GM18873 (cell line): ENCODE data around the gene GPR162.

ENCODE experiments used
- ATAC-seq: cut with Tn5 transposase; IDR thresholded peaks from one replicate; pipeline ENCODE4 v1.9.1; 2021; ENCODE audit warnings: mild to moderate bottlenecking, moderate library complexity, moderate number of reproducible peaks; ENCODE audit not compliant: unreplicated experiment, low FRiP score

The GPR162 gene

DNA sequence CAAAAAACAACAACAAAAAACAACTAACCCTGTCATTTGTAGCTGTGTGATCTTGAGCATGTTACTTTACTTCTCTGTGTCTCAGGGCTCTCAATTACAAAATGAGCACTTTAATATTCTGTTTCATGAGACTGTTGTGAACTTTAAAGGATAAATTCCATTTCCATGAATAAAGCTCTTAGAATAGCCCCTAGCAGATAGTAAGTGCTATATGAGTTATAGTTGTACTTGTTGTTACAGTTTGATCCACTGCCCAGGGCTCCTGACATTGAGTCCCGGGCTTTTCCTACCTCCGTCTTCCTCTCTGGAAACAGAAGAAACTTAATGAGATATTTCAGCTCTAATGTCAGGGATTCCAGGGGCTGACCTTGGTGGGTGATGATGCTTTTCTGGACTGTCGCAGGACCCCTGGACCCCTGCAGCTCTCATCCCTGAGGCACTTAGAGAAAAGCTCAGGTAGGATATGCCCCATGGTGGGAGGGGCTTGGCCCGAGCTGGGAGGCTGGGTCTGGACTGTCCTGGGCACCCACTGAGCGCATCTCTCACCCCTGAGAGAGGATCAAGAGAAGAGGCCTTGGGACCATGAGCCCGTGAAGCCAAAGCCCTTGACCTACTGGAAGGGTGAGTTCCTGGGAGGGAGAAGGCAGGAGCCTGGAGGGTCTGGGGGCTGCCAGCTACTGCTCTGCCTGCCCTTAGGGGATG, 11.7 kb downstream of the GPR162 start:
- no peak for ATAC-seq

DNA sequence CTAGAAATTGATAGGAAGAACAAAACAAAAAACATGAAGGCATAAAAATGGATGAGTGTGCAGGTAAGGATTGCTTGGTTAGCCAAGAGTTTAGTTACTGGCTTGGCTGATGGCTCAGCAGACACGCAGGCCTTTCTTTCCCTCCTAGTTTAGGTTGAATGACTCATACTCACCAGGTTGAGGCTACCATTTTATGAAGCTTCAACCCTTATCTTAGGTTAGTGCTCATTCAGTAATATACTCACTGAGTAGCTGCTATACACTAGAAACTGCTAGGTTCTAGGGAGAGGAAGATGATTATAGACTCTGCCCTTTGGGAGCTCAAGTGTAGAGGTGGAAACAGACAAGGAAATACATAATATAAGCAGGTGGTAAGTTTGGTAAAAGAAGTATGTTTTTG, 12.6 kb downstream of the GPR162 start:
- ATAC-seq, result no peak

DNA sequence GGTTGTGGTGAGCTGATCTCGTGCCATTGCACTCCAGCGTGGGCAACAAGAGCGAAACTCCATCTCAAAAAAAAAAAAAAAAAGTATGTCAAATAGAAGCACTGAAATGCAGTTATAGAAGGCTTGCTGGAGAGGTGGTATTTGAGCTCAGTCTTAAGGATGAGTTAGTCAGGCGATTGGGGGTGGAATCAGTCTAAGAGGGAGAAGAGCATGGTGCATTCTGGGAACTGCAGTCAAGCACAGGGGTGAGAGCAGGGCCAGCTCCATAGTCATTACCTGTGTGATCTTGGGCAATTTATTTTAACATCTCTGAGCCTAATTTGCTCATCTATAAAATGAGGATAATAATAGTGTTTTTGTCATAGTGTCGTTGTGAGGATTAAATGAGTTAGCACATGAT, 13.3 kb downstream of the GPR162 start:
- ATAC-seq, result no peak

DNA sequence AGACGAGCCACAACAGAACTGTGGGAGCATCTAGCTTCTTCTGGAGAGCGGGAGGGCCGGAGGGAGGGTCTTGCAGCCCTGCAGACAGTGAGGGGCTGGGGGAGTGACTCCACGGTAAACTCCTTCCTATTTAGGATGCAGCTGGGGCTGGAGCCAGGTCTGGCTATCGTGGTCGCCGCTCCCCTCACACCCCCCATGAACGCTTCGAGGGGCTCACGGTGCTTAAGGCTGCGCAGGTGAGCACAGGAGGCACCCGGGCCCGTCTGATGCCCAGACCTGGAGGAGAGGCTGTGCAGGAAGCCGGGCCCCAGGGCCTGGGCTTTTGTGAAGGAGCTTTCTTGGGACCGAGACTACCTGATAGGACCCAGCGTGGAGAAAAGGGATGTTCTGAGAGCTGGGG, 15.2 kb downstream of the GPR162 start:
- no peak for ATAC-seq

DNA sequence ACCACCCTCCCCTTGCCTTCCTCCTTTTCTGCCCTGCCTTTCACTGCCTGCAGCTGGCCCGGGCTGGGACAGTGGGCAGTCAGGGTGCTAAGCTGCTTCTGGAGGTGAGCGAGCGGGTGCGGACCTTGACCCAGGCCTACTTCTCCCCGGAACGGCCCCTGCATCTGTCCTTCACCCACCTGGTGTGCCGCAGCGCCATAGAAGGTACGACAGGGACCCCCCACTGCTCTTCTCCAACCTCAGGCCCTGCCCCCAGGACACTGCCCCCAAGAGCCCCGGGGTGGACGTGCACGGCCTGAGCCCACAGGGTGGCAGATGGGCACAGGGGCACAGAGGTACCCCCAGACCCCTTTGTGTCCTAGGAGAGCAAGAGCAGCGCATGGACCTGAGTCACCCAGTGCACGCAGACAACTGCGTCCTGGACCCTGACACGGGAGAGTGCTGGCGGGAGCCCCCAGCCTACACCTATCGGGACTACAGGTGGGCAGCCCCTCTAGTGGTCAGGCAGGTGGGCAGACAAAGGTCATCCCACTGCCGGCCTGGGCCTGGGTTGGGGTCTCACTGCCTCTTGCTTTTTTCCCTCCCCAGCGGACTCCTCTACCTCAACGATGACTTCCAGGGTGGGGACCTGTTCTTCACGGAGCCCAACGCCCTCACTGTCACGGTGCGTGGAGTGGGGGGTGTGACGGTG, 15.9 kb downstream of the GPR162 start:
- no peak for ATAC-seq

DNA sequence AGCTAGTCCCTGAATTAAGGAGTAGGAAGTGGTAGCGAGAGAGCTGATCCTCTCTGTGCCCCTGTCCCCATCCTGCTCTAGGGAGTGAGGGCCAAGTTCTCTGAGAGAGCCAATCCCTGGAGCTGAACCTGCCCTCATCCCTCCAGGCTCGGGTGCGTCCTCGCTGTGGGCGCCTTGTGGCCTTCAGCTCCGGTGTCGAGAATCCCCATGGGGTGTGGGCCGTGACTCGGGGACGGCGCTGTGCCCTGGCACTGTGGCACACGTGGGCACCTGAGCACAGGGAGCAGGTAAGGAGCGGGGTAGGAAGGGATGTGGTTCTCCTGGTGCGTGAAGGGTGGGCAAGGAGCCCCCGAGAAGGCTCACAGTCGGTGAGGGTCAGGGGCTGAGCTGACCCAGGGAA, 17.2 kb downstream of the GPR162 start:
- no peak for ATAC-seq

DNA sequence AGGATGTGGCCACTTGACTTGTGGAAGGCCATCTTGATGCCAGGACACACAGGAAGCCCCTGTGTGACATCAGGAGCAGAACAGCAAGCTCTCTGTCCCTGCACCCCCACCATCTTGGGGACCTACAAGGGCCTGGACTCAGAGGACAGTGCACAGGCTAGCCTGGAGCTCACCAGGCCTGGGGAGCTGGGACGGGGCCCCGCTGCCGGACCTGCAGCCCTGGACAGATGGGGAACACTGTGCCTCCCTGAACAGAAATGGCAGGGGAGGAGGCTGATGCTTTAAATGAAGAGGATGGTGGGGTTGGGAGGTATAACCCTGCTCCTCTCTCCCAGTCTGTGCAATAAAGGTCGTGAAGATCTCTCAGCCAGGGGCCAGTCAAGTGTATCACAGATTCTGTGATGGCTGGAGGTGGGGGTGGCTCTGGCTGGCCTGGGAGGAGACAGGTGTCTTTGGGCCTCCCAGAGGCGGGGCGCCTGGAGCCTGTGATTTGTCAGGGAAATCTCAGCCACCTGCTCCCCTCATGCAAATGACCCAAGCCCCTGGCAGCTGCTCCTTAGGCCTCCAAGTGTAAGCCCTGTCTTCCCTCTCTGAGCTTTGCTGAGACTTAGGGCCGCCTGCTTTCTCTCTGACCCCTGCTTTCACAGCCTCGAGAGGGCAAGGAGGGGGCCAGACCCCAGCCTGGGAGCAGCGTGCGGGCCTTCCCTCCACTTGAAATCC, 18.0 kb downstream of the GPR162 start:
- peak; percentile 71 for ATAC-seq

DNA sequence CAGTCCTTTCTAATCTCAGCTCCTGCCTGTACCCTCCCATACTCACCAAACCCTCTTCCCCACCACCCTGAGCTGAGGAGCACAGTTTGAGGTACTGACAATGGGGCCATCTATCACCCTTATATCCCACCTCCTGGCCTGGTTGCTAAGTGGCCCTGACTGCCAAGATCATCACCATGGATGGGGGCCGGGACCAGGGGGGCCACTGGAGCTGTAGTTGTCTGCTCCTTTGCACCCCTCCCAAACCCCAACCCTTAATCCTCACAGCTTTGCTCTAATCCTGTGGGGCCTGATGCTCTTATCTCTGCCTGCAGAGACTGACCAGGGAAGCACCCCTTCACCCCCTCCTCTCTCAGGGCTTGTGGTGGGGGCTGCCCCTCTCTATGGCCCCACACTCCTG, 18.7 kb downstream of the GPR162 start:
- peak; percentile 7 for ATAC-seq

DNA sequence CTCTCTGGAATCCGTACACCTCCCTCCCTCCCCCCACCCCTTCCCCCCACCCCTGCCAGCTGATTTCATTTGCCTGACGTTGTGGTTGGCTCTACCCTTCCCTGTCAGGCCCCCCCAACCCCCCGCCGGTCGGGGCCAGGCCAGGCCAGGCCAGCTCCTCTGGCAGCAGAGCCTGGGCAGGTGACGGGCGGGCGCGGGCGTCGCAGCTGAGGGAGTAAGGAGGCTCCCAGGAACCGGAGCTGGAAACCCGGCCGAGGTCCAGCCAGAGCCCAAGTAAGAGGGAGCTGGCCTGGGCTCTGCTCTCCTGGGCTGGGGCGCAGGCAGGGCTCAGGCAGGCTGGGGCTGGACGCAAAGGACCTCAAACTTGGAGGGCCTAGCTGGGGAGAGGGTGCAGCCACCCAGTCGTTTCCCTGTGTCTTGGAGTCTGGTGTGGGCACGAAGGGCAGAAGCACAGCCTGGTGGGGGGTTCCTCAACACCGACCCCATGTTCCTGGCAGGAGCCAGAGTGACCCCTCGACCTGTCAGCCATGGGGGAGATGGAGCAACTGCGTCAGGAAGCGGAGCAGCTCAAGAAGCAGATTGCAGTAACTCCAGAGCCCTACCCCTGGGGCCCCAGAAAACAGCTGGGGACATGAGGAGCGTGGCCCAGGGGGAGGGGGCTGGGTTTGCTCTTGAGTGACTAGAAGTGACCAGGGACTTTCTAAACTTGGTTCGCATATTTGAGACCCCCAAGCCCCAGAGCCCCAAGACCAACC, 19.3 kb downstream of the GPR162 start, which contains the start of gene GNB3:
TSS of gene GNB3 (plus strand) at position 165 of the 755 bp plus-strand sequence. CDS start at position 528, 363 bp downstream.
- ATAC-seq, result no peak

DNA sequence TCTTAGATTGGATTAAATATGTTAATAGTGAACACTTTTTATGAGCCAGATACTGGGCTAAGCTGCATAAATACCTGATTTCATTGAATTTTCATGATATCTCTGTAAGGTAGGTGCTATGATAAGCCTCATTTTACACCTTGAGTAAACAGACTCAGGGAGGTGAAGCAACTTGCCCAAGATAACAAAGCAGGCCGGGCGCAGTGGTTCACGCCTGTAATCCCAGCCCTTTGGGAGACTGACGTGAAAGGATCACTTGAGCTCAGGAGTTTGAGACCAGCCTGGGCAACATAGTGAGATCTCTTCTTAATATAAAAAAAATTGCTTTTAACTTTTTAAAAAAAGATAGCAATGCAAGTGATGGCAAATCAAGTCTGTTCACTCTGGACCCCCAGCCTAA, 20.5 kb downstream of the GPR162 start:
- no peak for ATAC-seq

DNA sequence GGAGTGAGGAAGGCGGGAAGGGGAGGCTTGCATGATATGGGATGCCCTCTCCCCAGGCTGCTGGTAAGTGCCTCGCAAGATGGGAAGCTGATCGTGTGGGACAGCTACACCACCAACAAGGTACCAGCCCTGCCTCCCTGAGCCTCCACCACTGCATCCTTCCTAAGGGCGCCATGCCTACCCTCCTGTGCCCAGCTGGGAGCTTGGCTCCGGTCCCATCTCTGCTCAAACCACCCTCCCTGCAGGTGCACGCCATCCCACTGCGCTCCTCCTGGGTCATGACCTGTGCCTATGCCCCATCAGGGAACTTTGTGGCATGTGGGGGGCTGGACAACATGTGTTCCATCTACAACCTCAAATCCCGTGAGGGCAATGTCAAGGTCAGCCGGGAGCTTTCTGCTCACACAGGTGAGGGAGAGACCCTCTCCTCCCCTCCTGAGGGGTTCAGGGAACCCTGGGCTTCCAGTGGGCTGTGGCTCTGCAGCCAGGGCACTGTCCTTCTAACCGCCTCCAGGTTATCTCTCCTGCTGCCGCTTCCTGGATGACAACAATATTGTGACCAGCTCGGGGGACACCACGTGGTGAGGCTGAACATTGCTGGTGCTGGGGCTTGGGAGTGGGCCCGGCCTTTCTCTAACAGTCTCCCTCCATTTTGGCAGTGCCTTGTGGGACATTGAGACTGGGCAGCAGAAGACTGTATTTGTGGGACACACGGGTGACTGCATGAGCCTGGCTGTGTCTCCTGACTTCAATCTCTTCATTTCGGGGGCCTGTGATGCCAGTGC, 21.7 kb downstream of the GPR162 start:
- no peak for ATAC-seq

DNA sequence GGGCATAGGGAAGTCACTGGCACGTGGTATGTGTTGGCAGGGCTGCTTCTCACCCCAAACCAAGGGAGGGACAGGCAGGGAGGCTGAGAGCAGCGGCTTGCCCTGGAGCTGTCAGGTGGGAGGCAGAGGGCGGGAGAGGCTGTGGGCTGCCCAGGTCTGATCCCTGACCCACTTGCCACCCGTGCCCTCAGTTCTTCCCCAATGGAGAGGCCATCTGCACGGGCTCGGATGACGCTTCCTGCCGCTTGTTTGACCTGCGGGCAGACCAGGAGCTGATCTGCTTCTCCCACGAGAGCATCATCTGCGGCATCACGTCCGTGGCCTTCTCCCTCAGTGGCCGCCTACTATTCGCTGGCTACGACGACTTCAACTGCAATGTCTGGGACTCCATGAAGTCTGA, 23.8 kb downstream of the GPR162 start:
- no peak for ATAC-seq

DNA sequence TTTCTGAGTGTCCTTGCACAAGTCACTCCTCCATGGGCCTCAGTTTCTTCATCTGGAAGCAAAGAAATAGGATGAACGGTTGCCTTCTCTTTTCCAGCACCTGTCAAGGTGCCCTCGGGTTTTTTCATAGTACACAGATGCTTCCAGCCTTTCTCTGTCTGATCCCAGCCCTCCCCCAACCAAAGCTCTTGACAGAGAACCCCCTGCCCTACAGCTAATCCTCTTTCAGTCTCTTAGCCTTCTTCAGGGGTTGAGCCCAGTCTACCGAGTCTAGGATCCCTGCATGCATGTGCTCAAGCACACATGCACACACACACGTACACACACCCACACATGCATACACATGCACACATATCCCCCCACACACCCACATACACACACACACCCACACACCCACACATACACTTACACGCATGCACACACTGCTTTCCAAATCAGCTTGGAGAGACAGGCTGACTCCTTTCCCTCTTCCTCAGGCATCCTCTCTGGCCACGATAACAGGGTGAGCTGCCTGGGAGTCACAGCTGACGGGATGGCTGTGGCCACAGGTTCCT, 24.8 kb downstream of the GPR162 start:
- no peak for ATAC-seq

DNA sequence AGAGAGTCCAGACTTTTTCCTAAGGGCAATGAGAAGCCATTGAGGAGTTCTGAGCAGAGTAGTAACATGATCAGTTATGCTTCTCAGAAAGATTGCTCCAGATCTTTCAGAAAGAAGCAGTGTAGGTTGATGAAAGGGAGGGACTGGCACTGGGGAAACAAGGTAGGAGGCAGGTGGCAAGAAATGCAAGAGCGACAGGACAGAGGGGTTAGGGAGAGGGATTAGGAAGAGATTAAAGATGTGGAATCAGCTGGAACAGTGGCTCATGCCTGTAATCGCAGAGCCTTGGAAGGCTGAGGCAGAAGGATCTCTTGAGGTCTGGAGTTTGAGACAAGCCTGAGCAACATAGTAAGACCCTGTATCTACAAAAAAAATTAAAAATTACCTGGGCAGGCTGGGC, 26.1 kb downstream of the GPR162 start:
- no peak for ATAC-seq

DNA sequence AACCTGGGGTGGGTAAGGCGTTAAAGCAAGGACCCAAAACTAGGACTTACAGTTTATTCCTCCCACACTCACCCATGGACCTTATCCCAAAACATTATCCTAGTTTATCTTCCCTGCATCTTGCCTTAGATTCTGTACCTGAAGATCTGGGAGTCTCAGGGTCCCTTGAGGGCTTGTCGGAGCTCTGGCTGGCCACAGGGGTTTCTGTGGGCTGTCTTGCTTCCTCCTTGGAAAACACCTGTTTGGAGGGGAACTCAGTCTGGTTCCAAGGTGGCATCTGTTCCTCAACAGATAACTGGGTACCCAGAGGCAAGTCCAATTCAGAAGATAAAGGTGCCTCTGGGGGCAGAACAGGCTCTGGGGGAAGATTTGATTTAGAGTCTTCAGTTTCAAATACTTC, 27.8 kb downstream of the GPR162 start:
- ATAC-seq, result no peak

DNA sequence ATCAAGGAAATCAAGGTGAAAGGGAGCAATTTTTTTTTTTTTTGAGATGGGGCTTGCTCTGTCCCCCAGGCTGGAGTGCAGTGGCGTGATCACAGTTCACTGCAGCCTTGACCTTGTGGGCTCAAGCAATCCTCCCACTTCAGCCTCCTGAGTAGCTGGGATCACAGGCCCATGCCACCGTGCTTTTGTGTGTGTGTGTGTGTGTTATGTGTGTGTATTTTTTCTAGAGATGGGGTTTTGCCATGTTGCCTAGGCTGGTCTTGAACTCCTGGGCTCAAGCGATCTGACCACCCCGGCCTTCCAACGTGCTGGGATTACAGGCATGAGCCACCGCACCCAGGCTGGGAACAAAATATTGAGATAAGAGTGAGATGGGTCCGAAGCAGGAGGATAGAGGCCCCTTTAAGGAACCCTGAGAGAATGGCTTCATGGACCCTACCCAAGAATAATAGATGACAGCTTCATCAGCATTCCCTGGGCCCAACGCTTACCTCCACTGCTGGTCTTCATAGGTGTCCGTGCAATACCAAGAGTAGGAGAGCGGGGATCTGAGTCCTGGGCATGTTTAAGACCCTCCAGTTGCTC, 28.4 kb downstream of the GPR162 start:
- no peak for ATAC-seq

DNA sequence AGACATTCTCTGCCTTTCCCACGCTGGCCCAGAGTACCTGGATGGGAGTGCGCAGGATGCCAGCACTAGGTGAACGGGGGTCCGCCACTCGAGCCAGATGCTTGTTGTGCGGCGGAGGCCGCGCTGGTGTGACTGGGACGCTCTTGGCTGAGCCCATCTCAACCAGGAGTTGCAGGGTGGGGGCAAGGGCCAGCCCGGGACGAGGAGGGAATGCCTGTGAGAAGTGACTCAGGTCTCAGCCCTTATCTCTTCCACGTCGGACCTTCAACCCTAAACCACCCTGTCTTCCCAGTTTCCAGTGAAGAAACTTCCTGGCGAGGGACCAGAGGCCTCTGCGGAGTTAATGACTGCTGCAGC, 29.2 kb downstream of the GPR162 start:
- ATAC-seq, result no peak

DNA sequence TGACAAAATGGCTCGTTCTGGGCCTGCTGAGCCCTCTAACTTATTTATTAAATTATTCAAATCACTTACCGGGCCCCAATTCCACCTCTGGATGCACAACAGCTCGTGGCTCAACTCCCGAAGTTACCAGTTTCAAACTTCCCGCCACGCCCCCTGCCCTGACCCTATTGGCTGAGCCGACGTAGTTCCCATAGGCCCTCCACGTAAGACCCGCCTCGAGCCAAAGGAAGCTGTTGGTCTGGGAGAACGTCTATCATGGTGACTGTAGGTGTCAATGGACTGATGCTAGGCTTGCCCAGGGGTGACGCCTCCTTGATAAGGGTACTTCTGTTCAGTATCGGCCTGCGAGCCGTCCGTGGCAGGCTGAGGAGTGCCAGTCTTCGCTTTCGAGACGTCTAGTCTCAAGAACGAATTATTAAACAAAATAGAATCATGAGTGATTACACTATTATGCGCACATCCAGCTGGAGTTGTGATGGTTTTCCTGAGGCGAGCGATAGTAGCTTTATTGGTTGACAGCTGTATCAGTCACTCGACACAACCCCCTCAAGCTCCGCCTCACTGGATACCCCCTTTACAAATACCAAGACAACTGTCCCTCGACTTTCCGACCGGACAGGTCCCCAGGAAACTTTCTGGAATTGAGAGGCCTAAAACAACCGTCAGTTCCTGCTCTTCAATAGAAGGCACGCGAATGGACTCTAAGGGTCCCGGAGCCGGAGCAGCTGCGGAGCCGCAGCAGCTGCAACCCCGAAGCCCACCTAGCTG, 29.7 kb downstream of the GPR162 start, which contains the start of gene CDCA3:
TSS of gene CDCA3 (minus strand) at position 134 of the 768 bp plus-strand sequence. CDS start 334 bp downstream, outside the sequence.
- ATAC-seq, result peak; percentile 44
